Dendritic cell treated with granulocyte-macrophage colony-stimulating factor and Interleukin-4, amounts not matched to agents 40 ng/mL and 50 ng/mL, for 4 days (primary cell): ENCODE results near the gene MAN2A2.

Source experiments
- H3K27ac Mint-ChIP-seq: one replicate; pipeline ENCODE4 v1.8.0; 2022; ENCODE audit warnings: mild to moderate bottlenecking, mixed read lengths
- H3K27me3 Mint-ChIP-seq: one replicate; pipeline ENCODE4 v1.8.0; 2022; ENCODE audit warnings: mild to moderate bottlenecking, mixed read lengths
- H3K36me3 Mint-ChIP-seq: one replicate; pipeline ENCODE4 v1.8.0; 2022; ENCODE audit warnings: low read depth, mixed read lengths
- H3K4me1 Mint-ChIP-seq: one replicate; pipeline ENCODE4 v1.8.0; 2022; ENCODE audit warnings: low read depth, mixed read lengths
- H3K4me3 Mint-ChIP-seq: one replicate; pipeline ENCODE4 v1.8.0; 2022; ENCODE audit warnings: mild to moderate bottlenecking, moderate library complexity, mixed read lengths
- H3K9me3 Mint-ChIP-seq: one replicate; pipeline ENCODE4 v1.8.0; 2022; ENCODE audit warnings: mixed read lengths
- intact Hi-C: fragments of 100-400 bp; cut with micrococcal nuclease; formaldehyde crosslinking; loops from one replicate; pipeline ENCODE4 v1.15.0; 2022

The MAN2A2 gene

GRCh38 chr15:90875549-90875981 is 27.5 kb upstream of the MAN2A2 start:
- no peak overlapping the region for H3K4me3 Mint-ChIP-seq
- H3K9me3 Mint-ChIP-seq: no peaks in the 10 kb centered on the region
- intact Hi-C loops: no loop called here
- H3K36me3 Mint-ChIP-seq: peaks cover 93% of the 10 kb centered on the region
- H3K27me3 Mint-ChIP-seq: no peaks in the 10 kb centered on the region
- H3K27ac Mint-ChIP-seq: peak overlapping the region; percentile 18
- peaks cover 72% of the 10 kb centered on the region for H3K4me1 Mint-ChIP-seq

- Mint-ChIP-seq H3K36me3 (peaks cover 93% of the 10 kb centered on the region), H3K27ac (peak overlapping the region; percentile 18), H3K27me3 (no peaks in the 10 kb centered on the region), H3K9me3 (no peaks in the 10 kb centered on the region), H3K4me3 (no peak overlapping the region), H3K4me1 (peaks cover 74% of the 10 kb centered on the region)
- intact Hi-C loops: no loop called here
Measured at GRCh38 chr15:90876046-90876445, 27.1 kb upstream of the MAN2A2 start.

GRCh38 chr15:90876512-90877170 is 26.5 kb upstream of the MAN2A2 start:
- intact Hi-C loops: no loop called here
- Mint-ChIP-seq H3K9me3 (no peaks in the 10 kb centered on the region), H3K4me3 (no peak overlapping the region), H3K4me1 (peaks cover 80% of the 10 kb centered on the region), H3K27ac (peak overlapping the region; percentile 18), H3K27me3 (no peaks in the 10 kb centered on the region), H3K36me3 (peaks cover 97% of the 10 kb centered on the region)

GRCh38 chr15:90877315-90877714 is 25.8 kb upstream of the MAN2A2 start:
- Mint-ChIP-seq H3K27ac (peak overlapping the region; percentile 18), H3K27me3 (no peaks in the 10 kb centered on the region), H3K9me3 (no peaks in the 10 kb centered on the region), H3K4me3 (no peak overlapping the region), H3K4me1 (peaks cover 85% of the 10 kb centered on the region), H3K36me3 (peaks cover 99% of the 10 kb centered on the region)
- intact Hi-C loops: no loop called here

- H3K27me3 Mint-ChIP-seq: no peaks in the 10 kb centered on the region
- H3K27ac Mint-ChIP-seq: no peak overlapping the region
- peaks cover 85% of the 10 kb centered on the region for H3K4me1 Mint-ChIP-seq
- H3K36me3 Mint-ChIP-seq: peaks cover 99% of the 10 kb centered on the region
- no peaks in the 10 kb centered on the region for H3K9me3 Mint-ChIP-seq
- intact Hi-C loops: no loop called here
- no peak overlapping the region for H3K4me3 Mint-ChIP-seq
Measured at GRCh38 chr15:90877996-90878395, 25.1 kb upstream of the MAN2A2 start.

- Mint-ChIP-seq H3K4me1 (peaks cover 85% of the 10 kb centered on the region), H3K27ac (no peak overlapping the region), H3K4me3 (no peak overlapping the region), H3K36me3 (peaks cover 96% of the 10 kb centered on the region), H3K27me3 (no peaks in the 10 kb centered on the region), H3K9me3 (no peaks in the 10 kb centered on the region)
- intact Hi-C loops: no loop called here
Measured at GRCh38 chr15:90878660-90879059, 24.4 kb upstream of the MAN2A2 start.

GRCh38 chr15:90879730-90880366 is 23.3 kb upstream of the MAN2A2 start:
- H3K4me1 Mint-ChIP-seq: peaks cover 79% of the 10 kb centered on the region
- H3K27ac Mint-ChIP-seq: no peak overlapping the region
- intact Hi-C loops: loop anchor here (10.0 kb wide), 1 partner anchor 55 kb away; the partner anchor contains the start of genes HDDC3 and UNC45A
- no peaks in the 10 kb centered on the region for H3K9me3 Mint-ChIP-seq
- H3K4me3 Mint-ChIP-seq: no peak overlapping the region
- H3K27me3 Mint-ChIP-seq: no peaks in the 10 kb centered on the region
- peaks cover 93% of the 10 kb centered on the region for H3K36me3 Mint-ChIP-seq

GRCh38 chr15:90880381-90881145 is 22.5 kb upstream of the MAN2A2 start:
- H3K27me3 Mint-ChIP-seq: no peaks in the 10 kb centered on the region
- peaks cover 79% of the 10 kb centered on the region for H3K4me1 Mint-ChIP-seq
- H3K9me3 Mint-ChIP-seq: no peaks in the 10 kb centered on the region
- peak overlapping the region; percentile 95 for H3K27ac Mint-ChIP-seq
- intact Hi-C loops: loop anchor here (10.0 kb wide), 1 partner anchor 54 kb away; the partner anchor contains the start of genes HDDC3 and UNC45A
- H3K4me3 Mint-ChIP-seq: no peak overlapping the region
- peaks cover 93% of the 10 kb centered on the region for H3K36me3 Mint-ChIP-seq

- H3K27me3 Mint-ChIP-seq: no peaks in the 10 kb centered on the region
- H3K27ac Mint-ChIP-seq: peak overlapping the region; percentile 95
- no peak overlapping the region for H3K4me3 Mint-ChIP-seq
- intact Hi-C loops: loop anchor here (10.0 kb wide), 1 partner anchor 53 kb away; the partner anchor contains the start of genes HDDC3 and UNC45A
- peaks cover 93% of the 10 kb centered on the region for H3K36me3 Mint-ChIP-seq
- no peaks in the 10 kb centered on the region for H3K9me3 Mint-ChIP-seq
- peaks cover 79% of the 10 kb centered on the region for H3K4me1 Mint-ChIP-seq
Measured at GRCh38 chr15:90881181-90881977, 21.7 kb upstream of the MAN2A2 start.

GRCh38 chr15:90881978-90882721 is 21.0 kb upstream of the MAN2A2 start:
- no peak overlapping the region for H3K4me3 Mint-ChIP-seq
- peak overlapping the region; percentile 95 for H3K27ac Mint-ChIP-seq
- H3K27me3 Mint-ChIP-seq: no peaks in the 10 kb centered on the region
- intact Hi-C loops: loop anchor here (10.0 kb wide), 1 partner anchor 53 kb away; the partner anchor contains the start of genes HDDC3 and UNC45A
- no peaks in the 10 kb centered on the region for H3K9me3 Mint-ChIP-seq
- peaks cover 93% of the 10 kb centered on the region for H3K36me3 Mint-ChIP-seq
- peaks cover 79% of the 10 kb centered on the region for H3K4me1 Mint-ChIP-seq

GRCh38 chr15:90882781-90883525 is 20.1 kb upstream of the MAN2A2 start:
- intact Hi-C loops: loop anchor here (10.0 kb wide), 1 partner anchor 52 kb away; the partner anchor contains the start of genes HDDC3 and UNC45A
- H3K27ac Mint-ChIP-seq: peak overlapping the region; percentile 95
- peak overlapping the region; percentile 98 for H3K4me3 Mint-ChIP-seq
- H3K9me3 Mint-ChIP-seq: no peaks in the 10 kb centered on the region
- no peaks in the 10 kb centered on the region for H3K27me3 Mint-ChIP-seq
- H3K36me3 Mint-ChIP-seq: peaks cover 93% of the 10 kb centered on the region
- H3K4me1 Mint-ChIP-seq: peaks cover 79% of the 10 kb centered on the region

GRCh38 chr15:90883526-90883975 is 19.6 kb upstream of the MAN2A2 start:
- Mint-ChIP-seq H3K4me3 (peak overlapping the region; percentile 98), H3K27me3 (no peaks in the 10 kb centered on the region)
- intact Hi-C loops: loop anchor here (10.0 kb wide), 1 partner anchor 51 kb away; the partner anchor contains the start of genes HDDC3 and UNC45A

More at GRCh38 chr15:90883526-90883975, 19.6 kb upstream of the MAN2A2 start:
- Mint-ChIP-seq H3K9me3 (no peaks in the 10 kb centered on the region), H3K27ac (peak overlapping the region; percentile 95), H3K36me3 (peaks cover 93% of the 10 kb centered on the region), H3K4me1 (peaks cover 82% of the 10 kb centered on the region)
